ENCODE data around the gene C2CD2L.
"Not testable (repeated sequence)": the region's sequence is repeated elsewhere in the genome, so short reads cannot be mapped to it uniquely, and the experiment has no call there.

The C2CD2L gene

DNA sequence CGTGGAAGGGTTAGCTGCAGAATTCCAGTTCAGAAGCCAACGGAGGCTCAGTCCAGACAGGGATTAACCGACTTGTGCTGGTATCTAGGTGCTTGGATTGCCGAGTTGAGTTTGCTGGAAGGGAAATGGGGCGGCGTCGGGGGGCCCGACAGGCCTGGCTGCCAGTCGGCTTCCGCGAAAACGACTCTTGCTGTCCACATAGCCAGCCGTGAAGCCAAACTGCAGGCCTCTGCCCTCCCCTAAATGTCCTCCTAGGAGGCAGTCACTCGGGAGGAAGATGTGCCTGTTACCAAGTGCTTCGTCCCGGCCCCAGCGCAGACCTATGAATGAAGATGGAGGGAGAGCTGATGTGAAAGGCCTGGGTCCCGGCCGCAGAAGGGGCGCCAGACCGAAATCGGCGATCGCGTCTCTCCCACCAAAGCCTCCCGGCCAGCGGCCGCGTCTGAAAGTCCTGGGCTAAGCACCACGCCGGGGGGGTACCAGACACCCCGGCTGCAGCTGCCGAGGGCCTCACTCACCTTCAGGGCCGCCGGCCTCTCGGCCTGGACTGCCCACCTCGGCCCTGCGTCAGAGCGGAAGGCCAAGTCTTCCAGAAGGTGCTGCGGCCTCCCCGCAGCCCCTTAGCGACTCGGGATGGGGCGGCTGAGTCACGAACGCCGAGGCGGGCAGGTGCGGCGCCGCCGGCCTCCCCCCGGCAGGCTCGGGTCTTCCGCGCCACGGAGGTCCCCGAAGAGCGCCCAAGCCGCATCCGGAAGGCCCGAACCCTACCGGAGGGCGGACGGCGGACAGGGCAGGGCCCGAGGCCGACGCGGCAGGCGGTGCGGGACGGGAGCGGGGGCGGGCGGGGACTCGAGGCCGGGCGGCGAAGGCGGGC, 13.0 kb upstream of the C2CD2L start:
- DNase-seq (ENCODE audit: low spot score), result no peak

DNA sequence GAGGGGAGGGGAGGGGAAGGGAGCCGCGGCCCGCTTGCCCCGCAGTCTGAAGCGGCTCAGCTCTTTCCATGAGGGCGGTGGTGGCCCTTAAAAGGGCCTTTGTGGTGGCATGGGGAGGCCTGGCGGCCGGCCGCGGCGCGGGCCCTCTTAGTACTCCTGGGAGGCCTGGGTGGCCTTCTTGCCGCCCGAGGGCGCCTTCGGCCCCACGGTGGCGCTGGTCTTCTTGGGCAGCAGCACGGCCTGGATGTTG, 12.4 kb upstream of the C2CD2L start:
- DNase-seq (ENCODE audit: low spot score), result no peak

DNA sequence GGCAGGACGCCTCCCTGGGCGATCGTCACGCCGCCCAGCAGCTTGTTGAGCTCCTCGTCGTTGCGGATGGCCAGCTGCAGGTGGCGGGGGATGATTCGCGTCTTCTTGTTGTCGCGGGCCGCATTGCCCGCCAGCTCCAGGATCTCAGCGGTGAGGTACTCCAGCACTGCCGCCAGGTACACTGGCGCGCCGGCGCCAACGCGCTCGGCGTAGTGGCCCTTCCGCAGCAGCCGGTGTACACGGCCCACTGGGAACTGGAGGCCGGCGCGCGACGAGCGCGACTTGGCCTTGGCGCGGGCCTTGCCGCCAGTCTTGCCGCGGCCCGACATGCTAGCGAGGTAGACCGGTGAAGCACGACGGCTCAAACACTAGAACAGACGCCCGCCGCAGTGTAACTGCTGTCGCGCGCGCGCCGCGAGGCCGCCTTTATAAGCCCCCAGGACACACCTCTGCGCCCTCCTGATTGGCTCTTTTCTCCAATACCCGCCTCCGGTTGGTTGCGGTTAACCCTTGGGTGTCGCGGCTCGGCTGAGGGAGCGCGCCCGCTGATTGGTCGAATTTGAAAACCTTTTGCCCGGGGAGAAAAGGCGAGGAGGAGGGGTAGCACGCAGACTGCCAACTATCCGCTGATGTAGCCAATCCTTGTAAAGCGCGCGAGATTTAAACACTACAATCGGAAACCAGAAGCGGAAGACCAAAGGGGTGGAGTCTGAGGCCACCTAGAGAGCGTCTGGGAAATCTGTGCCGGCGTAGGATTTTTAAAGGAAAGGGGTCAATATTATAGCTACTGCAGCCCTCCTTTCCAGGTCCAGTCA, 11.9 kb upstream of the C2CD2L start:
- peak; percentile 97 for DNase-seq (ENCODE audit: low spot score)

DNA sequence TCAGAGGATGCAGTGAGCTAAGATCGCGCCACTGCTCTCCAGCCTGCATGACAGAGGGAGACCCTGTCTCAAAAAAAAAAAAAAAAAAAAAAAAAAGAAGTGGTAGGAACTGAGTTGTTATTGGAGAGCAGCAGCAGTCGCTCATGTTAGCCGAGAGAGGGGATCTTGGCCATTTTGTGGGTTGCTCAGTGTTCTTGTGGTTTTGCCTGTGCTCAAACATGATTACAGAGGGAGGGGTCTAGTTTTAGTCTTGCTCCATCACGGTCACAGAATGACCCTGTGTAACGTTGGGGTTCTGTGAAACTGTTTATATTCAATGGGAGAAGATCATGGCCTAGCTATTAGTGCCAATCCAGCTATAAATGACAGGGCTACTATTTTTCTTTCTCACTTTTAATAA, 7.4 kb upstream of the C2CD2L start:
- no peak for DNase-seq (ENCODE audit: low spot score)

DNA sequence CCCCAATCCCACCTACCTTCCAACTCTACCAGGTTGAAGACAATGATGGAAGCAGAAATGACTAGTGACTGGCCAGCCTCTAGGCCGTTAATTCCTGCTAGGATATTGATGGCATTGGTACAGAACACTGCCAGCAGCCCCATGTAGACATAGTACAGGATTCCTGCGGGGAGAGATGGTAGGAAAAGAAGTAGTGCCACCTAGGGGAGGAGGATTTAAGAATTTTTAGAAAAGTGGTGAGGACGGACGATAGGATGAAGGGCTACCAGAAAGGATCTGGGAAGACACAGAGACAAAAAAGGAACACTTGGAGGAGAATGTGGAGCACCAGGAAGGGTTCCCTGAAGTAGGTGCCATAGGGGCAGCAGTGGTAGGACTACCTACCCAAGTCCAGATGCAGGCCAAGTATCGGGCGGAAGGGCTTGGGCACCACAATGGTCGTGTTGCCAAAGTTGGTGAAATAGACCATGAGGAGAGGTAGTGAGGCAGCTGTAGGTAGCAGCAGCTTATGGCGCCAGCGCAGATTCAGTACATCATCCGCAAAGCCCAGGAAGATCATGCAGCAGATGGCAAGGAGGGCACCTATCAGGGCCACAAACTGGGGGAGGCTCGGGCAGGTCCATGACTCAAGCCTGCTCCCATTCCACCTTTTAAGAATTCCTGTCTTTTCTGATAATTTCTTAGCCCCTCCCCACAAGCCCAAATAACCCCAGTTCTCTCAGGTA, 6.7 kb upstream of the C2CD2L start:
- no peak for DNase-seq (ENCODE audit: low spot score)

DNA sequence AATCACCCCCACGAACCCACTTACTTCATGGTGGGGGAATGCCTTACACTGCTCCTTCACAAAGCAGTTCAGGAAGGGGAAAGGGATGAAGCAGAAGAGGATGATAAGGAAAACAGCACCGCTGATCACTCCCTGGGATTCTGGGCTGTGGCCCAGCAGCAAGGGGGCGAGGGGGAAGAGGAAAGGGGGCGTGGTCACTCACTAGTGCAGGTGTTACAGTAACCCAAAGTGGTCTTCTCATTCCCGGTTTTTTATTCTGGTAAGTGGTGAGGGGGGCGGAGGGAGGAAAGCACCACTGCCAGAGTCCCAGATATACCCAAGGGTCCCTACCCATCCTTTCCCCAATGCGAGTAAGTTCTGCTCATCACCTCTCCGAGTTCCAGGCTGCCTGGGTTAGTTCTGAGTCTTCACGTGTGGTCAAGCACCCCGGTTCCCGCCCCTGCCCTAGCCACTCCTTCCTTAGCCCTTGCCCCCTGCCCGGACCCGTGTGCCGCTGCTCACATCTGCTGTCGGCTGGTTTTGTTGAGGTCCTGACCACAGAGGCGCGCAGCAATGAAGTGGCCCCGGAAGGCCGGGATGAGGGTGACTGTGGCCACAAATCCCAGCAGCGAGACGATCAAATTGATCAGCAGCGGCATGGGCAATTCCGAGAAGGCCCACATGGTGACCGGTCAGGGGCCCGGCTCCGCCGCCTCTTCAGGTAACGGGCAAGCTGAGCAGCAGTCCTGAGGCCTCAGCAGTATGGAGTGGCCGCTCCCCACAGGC, 6.0 kb upstream of the C2CD2L start:
- DNase-seq (ENCODE audit: low spot score), result no peak

DNA sequence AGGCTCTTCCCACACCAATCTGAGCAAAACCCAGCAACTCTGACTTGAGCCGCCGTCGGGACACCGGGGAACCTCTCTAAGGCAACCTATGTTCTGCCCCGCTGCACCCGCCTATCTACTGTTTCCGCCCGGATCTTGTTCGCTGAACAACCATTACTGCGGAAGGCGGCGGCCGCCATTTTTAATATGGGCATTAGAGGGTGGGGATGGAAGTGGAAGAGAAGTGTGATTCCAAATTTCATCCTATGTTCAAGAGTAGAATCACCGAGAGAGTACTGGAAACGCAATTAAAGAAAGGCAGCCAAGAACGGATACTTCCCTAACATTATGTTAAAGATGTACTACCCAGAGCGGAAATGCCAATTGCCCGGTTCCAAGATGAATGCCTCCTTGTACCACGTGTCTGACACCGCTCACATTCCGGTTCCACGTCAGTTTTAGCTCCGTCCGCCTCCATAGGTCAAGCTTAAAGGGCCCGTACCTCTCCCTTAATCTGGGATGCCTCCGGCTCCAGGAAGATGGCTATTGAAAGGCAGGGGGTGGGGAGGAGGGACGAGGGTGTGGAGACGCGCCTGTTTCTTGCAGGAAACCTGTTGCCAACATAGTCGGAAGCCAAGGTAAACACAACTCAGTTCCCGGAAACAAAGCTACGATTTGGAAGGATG, 5.3 kb upstream of the C2CD2L start, which contains the start of gene DPAGT1:
Gene DPAGT1 (minus strand): TSS at position 95 of the 665 bp plus-strand sequence. CDS start 198 bp downstream, outside the sequence.
- peak; percentile 84 for DNase-seq (ENCODE audit: low spot score)

DNA sequence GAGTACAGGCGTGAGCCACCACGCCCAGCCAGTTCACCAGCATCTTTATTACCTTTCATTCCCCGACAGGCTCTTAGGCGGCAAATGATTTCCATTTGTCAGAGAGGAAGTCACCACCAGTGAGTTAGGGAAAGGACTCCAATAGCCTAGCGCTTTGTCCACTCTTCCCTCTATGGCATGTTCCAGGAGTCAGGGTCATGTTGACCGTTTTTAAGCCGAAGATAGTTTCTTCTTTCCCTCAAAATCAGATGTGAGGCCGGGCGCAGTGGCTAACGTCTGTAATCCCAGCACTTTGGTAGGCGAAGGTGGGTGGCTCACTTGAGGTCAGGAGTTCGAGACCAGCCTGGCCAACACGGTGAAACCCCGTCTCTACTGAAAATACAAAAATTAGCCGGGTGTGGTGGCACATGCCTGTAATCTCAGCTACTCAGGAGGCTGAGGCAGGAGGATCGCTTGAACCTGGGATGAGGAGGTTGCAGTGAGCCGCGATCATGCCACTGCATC, 3.9 kb upstream of the C2CD2L start:
- DNase-seq (ENCODE audit: low spot score), result not testable (repeated sequence)

DNA sequence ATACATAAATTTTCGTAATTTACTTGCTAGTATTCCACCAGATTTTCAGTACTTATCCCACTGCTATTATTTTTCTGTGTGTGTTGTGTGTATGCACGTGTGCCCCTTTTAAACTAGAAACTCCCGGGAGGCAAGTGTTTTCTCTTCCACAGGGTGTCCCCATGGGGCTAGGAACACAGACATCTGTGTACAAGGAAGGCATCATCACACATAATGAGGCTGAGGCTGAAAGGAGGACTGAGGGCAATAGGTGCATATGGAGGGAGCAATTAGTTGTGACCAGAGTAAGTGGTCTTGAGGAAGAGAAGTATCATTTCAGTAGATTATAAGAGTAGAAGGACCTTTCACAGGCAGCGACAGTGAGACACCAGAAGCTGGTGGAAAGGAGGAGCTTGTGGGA, 3.4 kb upstream of the C2CD2L start:
- no peak for DNase-seq (ENCODE audit: low spot score)

DNA sequence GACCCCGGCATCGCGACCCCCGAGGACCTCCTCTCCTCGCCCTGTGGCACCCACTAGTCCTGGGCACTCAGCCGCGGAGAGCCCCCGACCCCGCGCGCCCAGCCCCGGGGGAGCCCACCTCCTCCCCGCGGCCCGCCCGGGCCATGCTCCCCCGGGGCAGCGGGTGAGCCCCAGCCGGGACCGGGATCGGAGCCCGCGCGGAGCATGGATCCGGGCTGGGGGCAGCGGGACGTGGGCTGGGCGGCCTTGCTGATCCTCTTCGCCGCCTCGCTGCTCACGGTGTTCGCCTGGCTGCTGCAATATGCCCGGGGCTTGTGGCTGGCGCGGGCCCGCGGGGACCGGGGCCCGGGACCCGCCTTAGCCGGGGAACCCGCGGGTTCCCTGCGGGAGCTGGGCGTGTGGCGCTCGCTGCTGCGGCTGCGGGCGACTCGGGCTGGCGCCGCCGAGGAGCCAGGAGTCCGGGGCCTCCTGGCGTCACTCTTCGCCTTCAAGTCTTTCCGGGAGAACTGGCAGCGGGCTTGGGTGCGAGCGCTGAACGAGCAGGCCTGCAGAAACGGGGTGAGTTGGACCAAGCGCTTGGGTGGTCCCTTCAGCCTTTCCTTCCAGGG, 498 bp downstream of the C2CD2L start:
- DNase-seq (ENCODE audit: low spot score), result no peak

DNA sequence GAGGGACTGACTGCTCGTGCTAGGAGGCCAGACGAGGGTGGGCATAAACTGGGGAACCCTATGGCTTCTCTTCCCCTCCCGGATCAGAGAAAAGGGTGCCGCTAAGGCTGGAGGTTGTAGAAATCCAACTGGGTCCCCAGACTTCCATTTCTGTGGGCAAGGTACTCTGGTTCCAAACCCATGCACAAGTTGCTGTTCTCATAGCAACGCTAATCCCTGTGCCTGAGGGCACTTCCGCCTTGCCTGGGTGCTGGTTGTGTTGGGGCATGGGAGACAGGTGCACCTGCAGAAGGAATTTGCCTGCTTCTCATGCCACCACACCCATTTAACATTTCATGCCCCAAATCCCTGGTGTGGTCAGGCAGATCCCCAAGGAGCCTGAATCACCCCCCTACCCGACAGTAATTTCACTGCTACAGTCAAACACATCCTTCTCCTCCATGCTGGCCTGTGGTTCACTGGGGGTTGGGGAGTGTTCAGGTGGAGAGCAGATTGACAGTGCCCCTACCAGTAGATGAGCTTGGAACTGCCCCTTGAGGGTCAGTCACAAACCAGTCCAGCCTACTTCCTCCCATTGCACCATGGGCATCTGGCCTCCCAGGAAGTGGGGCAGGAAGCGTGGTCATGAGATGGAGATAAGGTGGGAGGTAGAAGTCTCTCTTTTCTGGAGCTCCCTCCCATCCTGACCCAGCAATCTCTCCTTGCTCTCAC, 1.2 kb downstream of the C2CD2L start:
- no peak for DNase-seq (ENCODE audit: low spot score)

DNA sequence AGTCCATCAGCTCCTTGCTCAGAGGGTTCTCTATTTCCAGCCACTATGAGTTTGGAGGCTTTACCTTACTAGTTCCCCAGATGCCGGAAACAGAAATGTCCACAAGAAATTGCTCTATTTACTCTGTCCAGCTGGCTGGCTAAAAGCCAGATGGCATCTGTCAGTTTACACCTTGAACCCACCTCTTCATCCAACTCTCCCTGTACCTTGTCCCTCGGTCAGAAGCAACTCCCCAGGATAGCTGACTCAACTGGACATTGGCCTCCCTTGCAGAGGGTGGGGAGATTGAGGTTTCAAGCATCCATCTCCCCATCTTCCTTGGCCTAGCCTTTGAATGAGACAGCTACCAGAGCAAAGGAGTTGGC, 1.7 kb downstream of the C2CD2L start:
- DNase-seq (ENCODE audit: low spot score), result no peak

DNA sequence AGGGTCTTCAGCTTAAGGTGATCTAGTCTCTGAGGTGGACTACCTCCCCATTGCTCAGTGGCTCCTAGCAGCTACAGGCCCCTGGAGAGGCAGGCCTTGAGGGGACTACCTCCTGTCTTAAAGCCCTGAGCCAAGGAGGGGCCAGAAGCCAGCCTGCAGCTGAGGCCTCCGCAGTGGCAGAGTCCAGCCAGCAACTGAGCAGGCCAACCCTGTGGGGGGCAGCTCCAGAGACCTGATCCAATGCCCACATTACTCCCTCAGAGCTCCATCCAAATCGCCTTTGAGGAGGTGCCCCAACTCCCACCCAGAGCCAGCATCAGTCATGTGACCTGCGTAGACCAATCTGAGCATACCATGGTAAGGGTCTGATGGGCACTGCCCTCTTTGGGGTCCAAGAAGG, 2.7 kb downstream of the C2CD2L start:
- DNase-seq (ENCODE audit: low spot score), result no peak

DNA sequence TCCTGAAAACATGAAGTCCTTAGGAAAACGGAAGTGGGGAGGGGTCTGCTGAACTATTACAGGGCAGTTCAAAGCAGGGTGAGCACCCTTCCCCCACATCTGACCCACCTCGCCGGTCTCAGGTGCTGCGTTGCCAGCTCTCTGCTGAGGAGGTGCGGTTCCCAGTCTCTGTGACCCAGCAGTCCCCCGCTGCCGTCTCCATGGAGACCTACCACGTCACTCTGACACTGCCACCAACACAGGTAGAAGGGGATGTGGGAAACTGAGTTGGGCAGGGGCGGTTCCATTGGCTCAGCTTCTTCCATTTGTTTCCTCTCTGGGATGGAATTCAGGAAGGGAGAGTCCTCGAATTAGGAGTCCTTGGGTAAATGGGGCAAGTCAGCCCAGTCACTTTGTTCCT, 3.3 kb downstream of the C2CD2L start:
- DNase-seq (ENCODE audit: low spot score), result no peak

DNA sequence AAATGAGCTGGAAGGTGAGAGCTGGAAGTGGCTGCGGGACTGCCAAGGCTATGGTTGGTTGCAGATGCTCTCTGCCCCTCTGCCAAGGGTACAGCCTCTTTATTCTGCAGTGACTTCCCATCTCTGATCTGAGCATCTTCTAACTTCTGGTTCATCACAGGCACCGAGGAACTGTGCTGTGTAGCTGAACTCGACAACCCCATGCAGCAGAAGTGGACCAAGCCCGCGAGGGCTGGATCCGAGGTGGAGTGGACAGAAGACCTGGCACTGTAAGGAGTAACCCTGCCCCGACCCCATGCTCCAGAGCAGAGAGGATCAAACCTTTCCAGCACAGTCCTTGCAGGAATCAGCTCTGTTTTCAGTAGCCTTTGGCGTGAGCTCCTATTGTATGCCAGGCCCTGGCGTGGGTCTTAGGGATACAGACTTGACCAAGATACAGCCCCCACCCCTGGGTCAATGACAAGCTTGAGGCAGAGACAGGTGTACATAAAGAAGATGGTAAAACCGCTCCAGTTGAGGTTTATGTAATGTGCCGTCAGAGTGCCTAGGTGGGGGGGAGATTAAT, 4.3 kb downstream of the C2CD2L start:
- no peak for DNase-seq (ENCODE audit: low spot score)

DNA sequence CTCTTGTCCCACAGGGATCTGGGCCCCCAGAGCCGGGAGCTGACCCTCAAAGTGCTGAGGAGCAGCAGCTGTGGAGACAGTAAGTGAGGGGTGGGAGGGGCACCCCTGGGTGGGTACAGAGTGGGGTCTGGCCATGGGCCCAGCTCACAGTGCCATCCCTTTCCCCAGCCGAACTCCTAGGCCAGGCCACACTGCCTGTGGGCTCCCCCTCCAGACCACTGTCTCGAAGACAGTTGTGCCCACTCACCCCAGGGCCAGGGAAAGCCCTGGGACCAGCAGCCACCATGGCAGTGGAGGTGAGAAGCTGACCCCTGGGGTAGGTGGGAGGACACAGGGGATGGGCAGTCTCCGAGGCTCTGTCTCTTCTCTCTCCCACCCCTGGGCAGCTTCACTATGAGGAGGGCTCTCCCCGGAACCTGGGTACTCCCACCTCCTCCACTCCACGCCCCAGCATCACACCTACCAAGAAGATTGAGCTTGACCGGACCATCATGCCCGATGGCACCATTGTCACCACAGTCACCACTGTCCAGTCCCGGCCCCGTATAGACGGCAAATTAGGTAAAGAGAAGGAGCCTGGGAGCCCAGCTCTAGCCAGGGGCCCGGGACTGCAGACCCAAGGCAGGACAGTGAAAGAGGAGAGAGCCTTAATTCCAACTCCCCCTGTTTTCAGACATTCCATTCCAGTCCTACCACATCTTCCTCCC, 5.3 kb downstream of the C2CD2L start:
- no peak for DNase-seq (ENCODE audit: low spot score)

DNA sequence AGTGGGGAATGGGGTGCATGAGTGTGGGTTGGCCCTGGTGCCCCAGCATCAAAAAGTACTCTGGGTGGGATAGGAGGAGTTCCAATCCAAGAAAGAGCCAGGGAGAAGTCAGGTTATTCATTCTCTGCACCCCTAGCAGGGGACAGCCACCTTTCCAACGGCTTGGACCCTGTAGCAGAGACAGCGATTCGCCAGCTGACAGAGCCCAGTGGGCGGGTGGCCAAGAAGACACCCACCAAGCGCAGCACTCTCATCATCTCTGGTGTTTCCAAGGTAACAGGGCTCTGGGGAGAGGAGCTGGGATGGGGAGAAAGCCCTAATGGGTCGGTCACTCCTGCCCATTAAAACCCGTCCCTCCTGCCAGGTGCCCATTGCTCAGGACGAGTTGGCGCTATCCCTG, 6.6 kb downstream of the C2CD2L start:
- no peak for DNase-seq (ENCODE audit: low spot score)

DNA sequence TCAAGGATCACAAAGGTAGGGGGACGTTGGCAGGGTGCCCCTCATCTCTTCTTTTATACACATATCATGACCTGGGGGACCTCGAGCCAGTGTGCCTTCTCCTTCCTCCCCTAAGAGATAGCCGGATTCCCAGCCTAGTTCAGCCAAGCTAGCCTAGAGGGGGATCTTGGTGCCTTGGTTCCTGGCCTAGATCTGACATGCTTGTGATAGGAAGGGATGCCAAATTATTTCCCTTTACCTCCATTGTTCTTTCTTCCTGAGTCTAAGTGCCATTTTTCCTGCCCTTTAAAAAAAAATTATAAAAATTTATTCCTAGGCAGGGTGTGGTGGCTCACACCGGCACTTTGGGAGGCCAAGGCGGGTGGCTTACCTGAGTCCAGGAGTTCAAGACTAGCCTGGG, 7.2 kb downstream of the C2CD2L start:
- no peak for DNase-seq (ENCODE audit: low spot score)

DNA sequence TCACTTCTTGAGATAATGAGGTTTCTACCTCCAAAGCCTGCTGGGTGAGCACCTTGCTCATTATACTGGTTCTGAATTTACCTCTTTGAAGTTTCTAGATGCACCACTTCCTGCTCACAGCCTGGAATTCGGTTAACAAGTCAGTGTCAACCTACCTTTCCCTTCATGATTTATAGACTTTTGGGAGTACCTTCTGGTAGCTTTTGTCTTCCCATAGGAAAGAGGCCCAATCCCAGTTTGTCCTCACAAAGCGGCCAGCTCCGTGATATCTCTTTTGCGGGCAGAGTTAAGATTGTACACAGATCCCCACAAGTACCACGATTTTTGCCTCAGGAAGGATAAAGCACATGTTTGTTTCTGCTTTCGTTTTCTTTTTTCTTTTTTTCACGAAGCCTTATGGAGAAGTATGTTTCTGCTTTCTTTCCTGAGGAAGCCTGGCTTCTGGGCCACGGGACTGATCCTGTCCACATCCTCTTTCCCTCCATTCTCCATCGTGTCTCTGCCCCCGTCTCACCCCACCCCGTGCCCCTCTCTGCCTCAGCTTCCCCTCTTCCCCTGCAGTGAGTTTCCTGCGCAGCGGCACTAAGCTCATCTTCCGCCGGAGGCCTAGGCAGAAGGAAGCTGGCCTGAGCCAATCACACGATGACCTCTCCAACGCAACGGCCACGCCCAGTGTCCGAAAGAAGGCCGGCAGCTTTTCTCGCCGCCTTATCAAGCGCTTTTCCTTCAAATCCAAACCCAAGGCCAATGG, 8.5 kb downstream of the C2CD2L start:
- DNase-seq (ENCODE audit: low spot score), result no peak

Measured in COLO829 (cell line).